GM19397 (cell line): ENCODE measurements around the gene NAGS.
"Not testable (repeated sequence)": the region's sequence is repeated elsewhere in the genome, so short reads cannot be mapped to it uniquely, and the experiment has no call there.

ENCODE experiments used
- ATAC-seq: cut with Tn5 transposase; IDR thresholded peaks from one replicate; pipeline ENCODE4 v1.9.1; 2021; ENCODE audit warnings: mild to moderate bottlenecking, moderate library complexity; ENCODE audit not compliant: unreplicated experiment

The NAGS gene

GRCh38 chr17:44004077-44004760, at the start of gene NAGS:
TSS of gene NAGS (plus strand) at chr17:44004622. CDS start at chr17:44004664, 42 bp downstream.
- no peak for ATAC-seq

- no peak for ATAC-seq
Observed at GRCh38 chr17:43956222-43956621, 48.2 kb upstream of the NAGS start.

- ATAC-seq = no peak
Observed at GRCh38 chr17:43958748-43959352, 45.6 kb upstream of the NAGS start.

- ATAC-seq = not testable (repeated sequence)
Observed at GRCh38 chr17:43961292-43961691, 43.1 kb upstream of the NAGS start.

GRCh38 chr17:43961954-43962353, 42.5 kb upstream of the NAGS start:
- ATAC-seq = no peak

- no peak for ATAC-seq
Observed at GRCh38 chr17:43962479-43962878, 41.9 kb upstream of the NAGS start.

- no peak for ATAC-seq
Observed at GRCh38 chr17:43966276-43966675, 38.1 kb upstream of the NAGS start.

- no peak for ATAC-seq
Observed at GRCh38 chr17:43967251-43967875, 37.1 kb upstream of the NAGS start.

GRCh38 chr17:43970366-43970765, 34.1 kb upstream of the NAGS start:
- no peak for ATAC-seq

GRCh38 chr17:43971436-43971835, 33.0 kb upstream of the NAGS start:
- not testable (repeated sequence) for ATAC-seq

GRCh38 chr17:43972444-43973212, 31.8 kb upstream of the NAGS start:
- not testable (repeated sequence) for ATAC-seq

- no peak for ATAC-seq
Observed at GRCh38 chr17:43974382-43975266, 29.8 kb upstream of the NAGS start.

- ATAC-seq = no peak
Observed at GRCh38 chr17:43975898-43976297, 28.5 kb upstream of the NAGS start.

GRCh38 chr17:43976963-43977837, 27.2 kb upstream of the NAGS start:
- ATAC-seq = no peak

- no peak for ATAC-seq
Observed at GRCh38 chr17:43978078-43978477, 26.3 kb upstream of the NAGS start.

GRCh38 chr17:43979011-43979410, 25.4 kb upstream of the NAGS start:
- no peak for ATAC-seq

- ATAC-seq = no peak
Observed at GRCh38 chr17:43979671-43980070, 24.8 kb upstream of the NAGS start.

- ATAC-seq = no peak
Observed at GRCh38 chr17:43982171-43982570, 22.3 kb upstream of the NAGS start.

GRCh38 chr17:43983196-43983514, 21.3 kb upstream of the NAGS start:
- ATAC-seq = no peak
